GM13977 (cell line): ENCODE results near the gene DLGAP3.
A peak's percentile ranks its signal among the peaks of the same experiment; 100 is the strongest.

Source experiments
- DNase-seq: peaks from one replicate; pipeline ENCODE4 v3.0.0; 2012; ENCODE audit warnings: low spot score
- in situ Hi-C: fragments of 300-500 bp; cut with MboI; formaldehyde crosslinking; loops from one replicate; pipeline ENCODE4 v1.12.0; 2022; ENCODE audit warnings: low sequenced_read_pairs, low pct_unique_long_range_greater_than_20kb, mixed read lengths, inconsistent platforms; ENCODE audit not compliant: unreplicated experiment
- TF ChIP-seq, protein P1 (sequence below): IDR thresholded peaks from 2 replicates; pipeline ENCODE4 v1.5.1; 2012; ENCODE audit warnings: mild to moderate bottlenecking, control low read depth; ENCODE audit not compliant: insufficient read depth; ENCODE audit errors: extremely low read depth, missing control alignments

DLGAP3 gene

DNA sequence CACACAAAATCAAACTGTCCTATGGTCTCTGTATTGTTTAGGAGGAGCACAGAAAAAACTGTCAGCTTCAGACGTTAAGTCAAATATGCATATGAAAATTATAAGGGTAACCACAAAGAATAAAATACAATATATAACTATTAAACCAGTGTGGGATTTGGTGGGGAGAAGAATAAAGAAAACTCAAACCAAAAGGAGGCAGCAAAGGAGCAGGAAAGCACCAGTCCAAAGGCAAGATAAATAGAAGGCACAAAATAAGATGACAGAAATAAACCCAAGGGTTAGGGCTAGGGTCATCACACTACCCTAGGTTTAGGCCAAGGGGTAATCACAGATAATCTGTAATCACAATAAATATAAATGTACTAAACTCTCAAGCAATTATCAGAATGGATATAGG lies 32.8 kb downstream of the DLGAP3 start:
- no peak for DNase-seq
- in situ Hi-C loops = no loop called here
- TF ChIP-seq, protein P1, sequence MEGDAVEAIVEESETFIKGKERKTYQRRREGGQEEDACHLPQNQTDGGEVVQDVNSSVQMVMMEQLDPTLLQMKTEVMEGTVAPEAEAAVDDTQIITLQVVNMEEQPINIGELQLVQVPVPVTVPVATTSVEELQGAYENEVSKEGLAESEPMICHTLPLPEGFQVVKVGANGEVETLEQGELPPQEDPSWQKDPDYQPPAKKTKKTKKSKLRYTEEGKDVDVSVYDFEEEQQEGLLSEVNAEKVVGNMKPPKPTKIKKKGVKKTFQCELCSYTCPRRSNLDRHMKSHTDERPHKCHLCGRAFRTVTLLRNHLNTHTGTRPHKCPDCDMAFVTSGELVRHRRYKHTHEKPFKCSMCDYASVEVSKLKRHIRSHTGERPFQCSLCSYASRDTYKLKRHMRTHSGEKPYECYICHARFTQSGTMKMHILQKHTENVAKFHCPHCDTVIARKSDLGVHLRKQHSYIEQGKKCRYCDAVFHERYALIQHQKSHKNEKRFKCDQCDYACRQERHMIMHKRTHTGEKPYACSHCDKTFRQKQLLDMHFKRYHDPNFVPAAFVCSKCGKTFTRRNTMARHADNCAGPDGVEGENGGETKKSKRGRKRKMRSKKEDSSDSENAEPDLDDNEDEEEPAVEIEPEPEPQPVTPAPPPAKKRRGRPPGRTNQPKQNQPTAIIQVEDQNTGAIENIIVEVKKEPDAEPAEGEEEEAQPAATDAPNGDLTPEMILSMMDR = peak; percentile 35

DNA sequence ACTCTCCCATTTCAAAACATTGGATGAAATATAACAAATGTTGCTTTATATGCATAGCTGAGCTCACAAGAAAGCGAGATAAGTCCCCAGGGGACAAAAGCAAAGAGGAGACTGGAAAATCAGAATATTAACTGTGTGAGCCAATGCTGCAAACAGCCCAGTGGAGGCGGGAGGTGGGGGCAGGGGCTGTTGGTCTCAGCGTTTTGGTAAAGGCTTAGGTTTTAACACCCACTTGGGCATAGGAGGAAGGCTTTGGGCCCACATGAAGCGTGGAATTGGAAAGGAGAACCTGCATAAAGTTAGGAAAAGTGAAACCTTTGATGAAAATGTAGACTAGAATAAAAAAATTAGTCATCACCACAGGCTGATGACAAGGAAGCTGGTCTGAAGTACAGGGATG lies 39.7 kb downstream of the DLGAP3 start:
- TF ChIP-seq, protein P1 = no peak
- no peak for DNase-seq
- in situ Hi-C loops = no loop called here

GRCh38 chr1:34887593-34887992 lies 41.9 kb downstream of the DLGAP3 start:
- no peak for DNase-seq
- TF ChIP-seq, protein P1 = no peak

DNA sequence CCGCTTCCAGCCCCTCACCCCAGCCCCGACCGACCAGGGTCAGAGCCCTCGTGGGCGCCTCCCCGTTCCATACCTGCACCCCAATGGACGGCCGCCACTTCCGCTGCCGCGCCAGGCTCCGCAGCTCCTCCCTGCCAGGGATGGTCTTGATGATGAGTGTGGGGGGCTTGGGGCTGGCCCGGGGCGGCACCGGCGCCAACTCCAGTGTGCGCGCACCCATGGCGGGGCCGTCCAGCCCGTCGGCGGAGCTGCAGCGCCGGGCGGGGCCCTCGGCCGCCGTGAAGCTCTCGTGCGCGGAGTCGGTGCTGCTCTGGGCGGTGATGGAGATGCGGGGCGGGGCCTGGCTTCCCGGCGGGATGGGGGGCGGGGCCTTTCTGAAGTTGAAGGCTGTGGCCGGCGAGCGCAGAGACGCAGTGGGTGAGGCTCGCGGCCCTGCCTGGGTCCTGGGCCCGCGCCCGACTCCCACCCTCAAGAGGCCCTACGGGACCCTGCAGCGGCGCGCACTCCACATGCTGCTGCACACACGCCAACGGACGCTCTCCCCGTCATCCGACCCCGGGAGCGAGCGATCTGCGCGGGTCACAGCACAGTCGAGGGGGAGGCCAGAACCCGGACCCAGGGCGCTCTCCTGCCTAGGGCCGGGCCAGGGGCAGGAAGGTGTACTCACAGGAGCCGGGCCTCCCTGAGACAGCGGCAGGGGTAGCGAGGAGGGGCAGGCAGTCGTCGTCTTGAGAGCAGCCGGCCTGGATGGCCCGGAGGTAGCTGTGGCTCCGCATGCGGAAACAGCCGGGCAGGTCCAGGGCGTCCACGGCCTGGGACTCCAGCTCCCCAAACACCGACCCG lies 43.8 kb downstream of the DLGAP3 start:
- TF ChIP-seq, protein P1 = no peak
- DNase-seq = no peak
- in situ Hi-C loops = no loop called here

More at GRCh38 chr1:34887593-34887992, 41.9 kb downstream of the DLGAP3 start:
- in situ Hi-C loops = no loop called here

GRCh38 chr1:34884961-34885360 lies 44.5 kb downstream of the DLGAP3 start:
- in situ Hi-C loops = no loop called here
- no peak for DNase-seq
- TF ChIP-seq, protein P1 = no peak

- in situ Hi-C loops = no loop called here
- TF ChIP-seq, protein P1 = no peak
- no peak for DNase-seq
Measured at GRCh38 chr1:34884536-34884935, 44.9 kb downstream of the DLGAP3 start.
